Ovary (tissue), 9 donors: ENCODE measurements around the gene EPHA8. TPM values are rescaled to one million over a fixed set of nuclear protein-coding genes. Genes with fewer than 3 reads are reported as not detected.

Experiments used
- DNase-seq, 5 donors: peaks; one replicate each; pipeline ENCODE4 v3.0.0-alpha.2; 2019 to 2020
- H3K27ac ChIP-seq, 2 donors: fragments of 200-600 bp; one replicate each; pipeline versions ENCODE4 v1.5.1 to v1.8.0; 2019 to 2022
- H3K27me3 ChIP-seq: fragments of 200-600 bp; one replicate; pipeline ENCODE4 v1.8.0; 2022
- H3K36me3 ChIP-seq: fragments of 200-600 bp; sonication (generic); one replicate; pipeline ENCODE4 v1.5.1; 2019
- H3K4me1 ChIP-seq: one replicate; pipeline ENCODE4 v1.8.1; 2013; ENCODE audit warnings: mild to moderate bottlenecking, moderate library complexity; ENCODE audit not compliant: insufficient read depth
- H3K4me3 ChIP-seq: fragments of 200-600 bp; sonication (generic); one replicate; pipeline ENCODE4 v1.5.1; 2017
- H3K9me3 ChIP-seq, 2 donors: fragments of 200-600 bp in 1 of 2; sonication (generic) in 1 of 2; one replicate each; pipeline versions ENCODE4 v1.5.1 to v1.8.1; 2013 to 2019; ENCODE audit warnings: mild to moderate bottlenecking in 1 of 2, moderate library complexity in 1 of 2
- EP300 ChIP-seq: sonication (generic); formaldehyde crosslinking; IDR thresholded peaks from one replicate; pipeline ENCODE4 v1.6.1; 2017; ENCODE audit warnings: antibody characterized with exemption
- POLR2A ChIP-seq: fragments of 450-650 bp; IDR thresholded peaks from one replicate; pipeline ENCODE4 v1.6.1; 2017; ENCODE audit warnings: antibody characterized with exemption, mild to moderate bottlenecking, moderate library complexity
- WGBS, 3 donors: extraction: QIAGEN DNeasy Blood & Tissue Kit in 1 of 3; methylation state at CpG; one replicate each; pipeline versions ENCODE4 v1.1.5 to v1.1.7; 2013 to 2017; 5-methylcytosine and 5-hydroxymethylcytosine counted together
- intact Hi-C, 4 donors: fragments of 100-400 bp; cut with DNase I; formaldehyde crosslinking; loops; one replicate each; pipeline versions ENCODE4 v1.11.0 to v1.15.1; 2022 to 2023
- polyA plus RNA-seq, 2 donors: library from polyadenylated mRNA; stranded (reverse); fragments of 200-250 nt in 1 of 2; fragments of 350-450 nt in 1 of 2; fragmentation: Illumina TruSeq in 1 of 2; extraction: RNeasy Lipid Tissue Mini Kit (QIAGEN cat#74804) in 1 of 2; gene quantifications; one replicate each; pipeline ENCODE4 v1.2.3, GENCODE V29; 2013 to 2014
- total RNA-seq, 7 donors: library from RNA; depleted of rRNA in 2 of 7; stranded (reverse); fragments of >200 nt in 2 of 7; fragmentation: NEBNext Ultra II Directional in 3 of 7; extraction: Animal tissue kit (Norgen Biotek cat#: 25700) in 3 of 7; gene quantifications; one replicate each; pipeline versions ENCODE4 v1.1.0 to v1.2.4, GENCODE V29; 2016 to 2023
- TF ChIP-seq, protein P1 (sequence below), 3 donors: fragments of 450-650 bp in 2 of 3; fragments of 200-600 bp in 1 of 3; IDR thresholded peaks; one replicate each; pipeline versions ENCODE4 v1.5.1 to v1.8.0; 2016 to 2022; ENCODE audit warnings: antibody characterized with exemption in 3 of 3, mild to moderate bottlenecking in 1 of 3
- donor health status: DM: no; HTN: no; CAD: no; lungs with moderate emphysema.
- donor health status: DM: no; HTN: no; CAD: no.
- donor health status: Bipolar disorder and iron deficiency.
- donor health status: DM: yes; HTN: yes; CAD: no.
- donor health status: DM: no; HTN: no; CAD: no.
- donor health status: DM: yes; HTN: yes; CAD: no.

Gene EPHA8
- total and polyA plus RNA-seq, 9 donors, result 0.02 TPM; not detected in 8

DNA sequence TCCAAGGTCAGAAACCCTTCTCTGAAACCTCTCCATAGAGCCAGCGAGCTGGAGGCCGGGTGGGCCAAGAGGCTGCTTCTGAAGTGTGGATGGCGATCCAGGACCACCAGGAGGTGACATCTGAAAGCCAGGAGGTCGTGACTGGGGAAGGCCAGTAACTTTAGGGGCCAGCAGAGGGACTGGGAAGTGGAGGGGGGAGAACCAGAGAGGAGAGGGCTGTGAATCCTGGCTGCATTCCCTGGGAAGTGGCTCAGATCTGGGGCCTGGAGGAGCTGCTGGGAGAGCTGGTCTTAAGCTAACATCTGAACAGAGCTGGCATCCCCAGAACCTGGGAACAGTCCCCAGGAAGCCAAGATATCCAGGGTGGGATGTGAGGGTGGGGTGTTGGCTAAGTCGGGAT is 11.3 kb upstream of the EPHA8 start:
- H3K36me3 ChIP-seq, result no peaks in the 10 kb centered on the region
- intact Hi-C loops, result loop anchor here in 1 of 4 donors (10.0 kb wide), 1 partner anchor 127 kb away; no protein-coding TSS in a partner anchor
- H3K9me3 ChIP-seq, result no peaks in the 10 kb centered on the region
- no peak overlapping the region for H3K4me3 ChIP-seq
- TF ChIP-seq EP300 (no peak), POLR2A (no peak)
- TF ChIP-seq, protein P1, sequence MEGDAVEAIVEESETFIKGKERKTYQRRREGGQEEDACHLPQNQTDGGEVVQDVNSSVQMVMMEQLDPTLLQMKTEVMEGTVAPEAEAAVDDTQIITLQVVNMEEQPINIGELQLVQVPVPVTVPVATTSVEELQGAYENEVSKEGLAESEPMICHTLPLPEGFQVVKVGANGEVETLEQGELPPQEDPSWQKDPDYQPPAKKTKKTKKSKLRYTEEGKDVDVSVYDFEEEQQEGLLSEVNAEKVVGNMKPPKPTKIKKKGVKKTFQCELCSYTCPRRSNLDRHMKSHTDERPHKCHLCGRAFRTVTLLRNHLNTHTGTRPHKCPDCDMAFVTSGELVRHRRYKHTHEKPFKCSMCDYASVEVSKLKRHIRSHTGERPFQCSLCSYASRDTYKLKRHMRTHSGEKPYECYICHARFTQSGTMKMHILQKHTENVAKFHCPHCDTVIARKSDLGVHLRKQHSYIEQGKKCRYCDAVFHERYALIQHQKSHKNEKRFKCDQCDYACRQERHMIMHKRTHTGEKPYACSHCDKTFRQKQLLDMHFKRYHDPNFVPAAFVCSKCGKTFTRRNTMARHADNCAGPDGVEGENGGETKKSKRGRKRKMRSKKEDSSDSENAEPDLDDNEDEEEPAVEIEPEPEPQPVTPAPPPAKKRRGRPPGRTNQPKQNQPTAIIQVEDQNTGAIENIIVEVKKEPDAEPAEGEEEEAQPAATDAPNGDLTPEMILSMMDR (IDR thresholded peaks at IDR 0.05), result no peak
- H3K27ac ChIP-seq, result no peak overlapping the region
- no peaks in the 10 kb centered on the region for H3K4me1 ChIP-seq
- H3K27me3 ChIP-seq, result no peaks in the 10 kb centered on the region
- 64 to 68% (median 66%) methylated on average over 5 of the region's 5 CpGs for WGBS, 3 donors
- no peak for DNase-seq

DNA sequence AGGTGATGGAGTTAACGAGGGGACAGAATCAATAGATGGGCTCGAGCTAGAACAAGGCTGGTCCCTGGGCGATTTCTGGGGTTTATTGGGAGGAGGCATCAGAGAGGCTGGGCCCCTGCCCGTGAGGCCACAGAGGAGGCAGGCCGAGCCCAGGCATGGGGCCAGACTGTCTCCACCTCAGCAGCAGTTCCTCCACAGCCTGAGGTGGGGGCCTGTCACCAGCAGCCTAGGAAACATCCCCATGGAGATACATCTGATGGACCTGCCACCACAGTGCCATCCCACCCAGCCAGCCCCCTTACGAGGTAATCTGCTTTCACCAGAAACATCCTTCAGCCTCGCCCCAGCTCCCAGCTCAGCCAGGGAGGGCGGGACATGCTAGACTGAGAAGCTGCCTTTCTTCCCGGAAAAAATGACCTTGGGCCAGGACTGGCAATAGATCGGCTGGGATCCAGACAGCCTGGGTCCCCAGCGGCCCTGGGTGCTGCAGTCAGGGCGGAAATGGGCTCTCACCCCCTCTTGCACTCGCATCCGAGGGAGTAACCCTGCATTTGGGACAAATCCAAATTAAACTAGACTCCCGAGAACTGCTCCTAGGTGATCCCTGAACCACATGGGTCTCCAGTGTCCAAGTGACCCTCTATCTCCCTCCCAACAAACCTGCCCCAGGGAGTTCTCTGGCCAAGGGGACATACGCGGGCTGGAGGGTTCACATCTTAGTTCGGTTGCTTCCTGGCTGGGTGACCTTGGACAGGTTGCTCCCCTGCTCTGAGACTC is 10.0 kb upstream of the EPHA8 start:
- intact Hi-C loops, result loop anchor here in 1 of 4 donors (10.0 kb wide), 1 partner anchor 128 kb away; no protein-coding TSS in a partner anchor
- TF ChIP-seq, protein P1 (IDR thresholded peaks at IDR 0.05), result no peak
- TF ChIP-seq EP300, result no peak
- TF ChIP-seq POLR2A, result no peak
- Histone ChIP-seq H3K4me3 (no peak overlapping the region), H3K27me3 (no peaks in the 10 kb centered on the region), H3K36me3 (no peaks in the 10 kb centered on the region), H3K9me3 (no peaks in the 10 kb centered on the region), H3K27ac (no peak overlapping the region), H3K4me1 (no peaks in the 10 kb centered on the region)
- WGBS, 3 donors, result 11 to 16% (median 14%) methylated on average over 14 to 18 of the region's 18 CpGs
- no peak for DNase-seq

DNA sequence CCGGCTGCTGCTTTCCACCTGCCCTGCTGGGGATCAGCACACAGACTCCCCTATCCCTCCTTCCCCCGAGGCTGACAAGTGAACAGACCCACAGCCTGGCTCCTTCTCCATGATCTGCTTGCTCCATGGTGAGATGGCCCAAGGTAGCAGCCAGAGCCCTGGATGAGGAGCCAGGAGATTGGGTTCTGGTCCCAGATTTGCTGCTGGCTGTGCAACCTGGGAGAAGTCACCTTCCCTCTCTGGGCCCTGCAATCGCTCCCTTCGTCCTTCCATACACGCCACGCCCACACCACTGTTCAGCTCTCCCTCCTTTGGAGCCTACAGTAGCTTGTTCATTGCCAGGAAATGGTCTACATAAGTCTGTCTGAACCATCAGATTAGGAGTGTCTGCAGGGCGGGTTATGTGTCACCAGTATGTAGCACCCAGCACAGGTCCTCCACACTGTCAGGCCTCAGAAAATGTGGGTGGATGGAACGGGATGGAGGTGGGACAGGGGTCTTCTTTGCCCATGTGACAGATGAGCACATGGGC is 9.2 kb upstream of the EPHA8 start:
- H3K36me3 ChIP-seq, result no peaks in the 10 kb centered on the region
- no peak for DNase-seq
- TF ChIP-seq EP300 (no peak), POLR2A (no peak)
- TF ChIP-seq, protein P1 (IDR thresholded peaks at IDR 0.05), result no peak
- no peaks in the 10 kb centered on the region for H3K27me3 ChIP-seq
- H3K9me3 ChIP-seq, result no peaks in the 10 kb centered on the region
- H3K4me3 ChIP-seq, result no peak overlapping the region
- WGBS, 3 donors, result 72 to 76% (median 75%) methylated on average over 8 of the region's 8 CpGs
- no peaks in the 10 kb centered on the region for H3K4me1 ChIP-seq
- H3K27ac ChIP-seq, result no peak overlapping the region
- intact Hi-C loops, result loop anchor here in 1 of 4 donors (10.0 kb wide), 1 partner anchor 129 kb away; no protein-coding TSS in a partner anchor

DNA sequence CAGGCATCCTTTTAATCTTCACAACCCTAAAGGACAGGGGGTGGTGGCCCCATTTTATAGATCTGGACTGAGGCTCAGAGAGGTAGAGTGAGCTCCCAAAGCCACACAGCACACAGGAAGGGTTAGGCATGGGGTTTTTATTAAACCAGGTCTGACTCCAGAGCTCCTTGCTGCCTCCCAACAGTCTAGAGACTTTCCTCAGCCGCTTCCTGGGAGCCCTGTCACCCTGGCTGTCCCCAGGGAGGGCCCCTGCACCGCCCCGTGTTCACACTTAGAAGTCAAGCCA is 8.0 kb upstream of the EPHA8 start:
- no peak overlapping the region for H3K4me3 ChIP-seq
- no peaks in the 10 kb centered on the region for H3K36me3 ChIP-seq
- intact Hi-C loops, result loop anchor here in 1 of 4 donors (10.0 kb wide), 1 partner anchor 131 kb away; no protein-coding TSS in a partner anchor
- no peak for DNase-seq
- H3K4me1 ChIP-seq, result no peaks in the 10 kb centered on the region
- WGBS, 3 donors, result 53 to 71% (median 60%) methylated on average over 3 of the region's 3 CpGs
- no peak overlapping the region for H3K27ac ChIP-seq
- TF ChIP-seq EP300 (no peak), POLR2A (no peak)
- TF ChIP-seq, protein P1 (IDR thresholded peaks at IDR 0.05), result no peak
- no peaks in the 10 kb centered on the region for H3K27me3 ChIP-seq
- H3K9me3 ChIP-seq, result no peaks in the 10 kb centered on the region
